Measurements from ENCODE around the gene NEMP1. TPM values are rescaled to one million over a fixed set of nuclear protein-coding genes. Genes with fewer than 3 reads are reported as not detected.
A peak's percentile ranks its signal among the peaks of the same experiment; 100 is the strongest.

Gene NEMP1
- total and polyA plus RNA-seq, 2 of the 13 experiments (the other 11 are each of a cell fraction or from before 2014, with no cell fraction given), result 11.4 to 12.9 TPM

- no peak; the same call in 1 of the 2 replicates for TF ChIP-seq RFXANK (CRISPR knock-in tag; IDR thresholded peaks at IDR 0.05)
- no peak for TF ChIP-seq BATF2 (CRISPR knock-in tag; IDR thresholded peaks at IDR 0.05)
- TF ChIP-seq GMEB2 (CRISPR knock-in tag; IDR thresholded peaks at IDR 0.05; ENCODE audit: low read depth), result no peak
- no peak for TF ChIP-seq SUZ12 (IDR thresholded peaks at IDR 0.05; ENCODE audit: low read depth, low read length)
- TF ChIP-seq ZBTB39 (CRISPR knock-in tag; IDR thresholded peaks at IDR 0.05), result no peak
- TF ChIP-seq IRF9 (CRISPR knock-in tag; IDR thresholded peaks at IDR 0.05; ENCODE audit: borderline replicate concordance), result 0 out of 2 replicates have a peak, but pooled peaks have one; percentile 22
- TF ChIP-seq ZNF30 (CRISPR knock-in tag; IDR thresholded peaks at IDR 0.05), result no peak
- peak; percentile 66; the same call in 1 of the 2 replicates for TF ChIP-seq ZSCAN25 (CRISPR knock-in tag; IDR thresholded peaks at IDR 0.05)
- no peak; the same call in 1 of the 2 replicates for TF ChIP-seq MXD3 (CRISPR knock-in tag; IDR thresholded peaks at IDR 0.05)
- no peak for TF ChIP-seq CREB3 (CRISPR knock-in tag; IDR thresholded peaks at IDR 0.05)
- TF ChIP-seq LRRFIP1 (CRISPR knock-in tag; conservative IDR thresholded peaks at IDR 0.05), result no peak
- peak; percentile 75; the same call in 1 of the 2 replicates for TF ChIP-seq ZNF556 (CRISPR knock-in tag; IDR thresholded peaks at IDR 0.05; ENCODE audit: borderline replicate concordance)
- no peak for TF ChIP-seq ZNF530 (CRISPR knock-in tag; IDR thresholded peaks at IDR 0.05; ENCODE audit: low read depth)
- TF ChIP-seq ZNF383 (CRISPR knock-in tag; IDR thresholded peaks at IDR 0.05; ENCODE audit: borderline replicate concordance), result no peak
- TF ChIP-seq ZNF160 (CRISPR knock-in tag; IDR thresholded peaks at IDR 0.05), result no peak
- TF ChIP-seq MYPOP (CRISPR knock-in tag; IDR thresholded peaks at IDR 0.05), result peak; percentile 65; the same call in 1 of the 2 replicates
- TF ChIP-seq HMGA1 (CRISPR knock-in tag; conservative IDR thresholded peaks at IDR 0.05), result no peak
- TF ChIP-seq KAT8 (CRISPR knock-in tag; IDR thresholded peaks at IDR 0.05), result peak; percentile 75; the same call in 1 of the 2 replicates
Measured at GRCh38 chr12:57101892-57102695, 23.5 kb upstream of the NEMP1 start (continued).

All from HepG2 (cell line).